Activated naive CD4-positive, alpha-beta T cell (primary cell): ENCODE results near the gene SLPI.
A peak's percentile ranks its signal among the peaks of the same experiment; 100 is the strongest.

Source experiments
- DNase-seq, 4 experiments: peaks; one replicate each; lab custom pipeline; 2025; lab: John Stamatoyannopoulos, UW

SLPI gene

GRCh38 chr20:45275338-45275737 is 21.0 kb upstream of the SLPI start:
- DNase-seq = no peak

- no peak for DNase-seq
These were observed 15.4 kb upstream of the SLPI start for GRCh38 chr20:45269754-45270270.

GRCh38 chr20:45269056-45269455 is 14.7 kb upstream of the SLPI start:
- no peak for DNase-seq

- no peak for DNase-seq
These were observed 14.2 kb upstream of the SLPI start for GRCh38 chr20:45268531-45268930.

GRCh38 chr20:45266977-45267376 is 12.6 kb upstream of the SLPI start:
- DNase-seq = no peak

- DNase-seq = no peak
These were observed 9.3 kb upstream of the SLPI start for GRCh38 chr20:45263556-45264266.

- no peak for DNase-seq
These were observed 4.3 kb upstream of the SLPI start for GRCh38 chr20:45258664-45259063.

- DNase-seq = no peak
These were observed 3.9 kb upstream of the SLPI start for GRCh38 chr20:45258259-45258658.

- DNase-seq = no peak
These were observed 3.3 kb upstream of the SLPI start for GRCh38 chr20:45257711-45258110.

- DNase-seq = no peak
These were observed 2.8 kb upstream of the SLPI start for GRCh38 chr20:45257161-45257560.

GRCh38 chr20:45253261-45253660 is 1.1 kb downstream of the SLPI start:
- no peak for DNase-seq

GRCh38 chr20:45251884-45252560 is 2.3 kb downstream of the SLPI start:
- DNase-seq = no peak

- no peak for DNase-seq
These were observed 5.8 kb downstream of the SLPI start for GRCh38 chr20:45248609-45249008.

GRCh38 chr20:45247865-45248264 is 6.5 kb downstream of the SLPI start:
- no peak for DNase-seq

GRCh38 chr20:45246109-45246508 is 8.3 kb downstream of the SLPI start:
- no peak for DNase-seq

GRCh38 chr20:45238139-45238538 is 16.2 kb downstream of the SLPI start:
- DNase-seq = no peak

GRCh38 chr20:45235995-45236394 is 18.4 kb downstream of the SLPI start:
- no peak for DNase-seq

- no peak for DNase-seq
These were observed 23.7 kb downstream of the SLPI start for GRCh38 chr20:45230631-45231030.

GRCh38 chr20:45229264-45230056 is 24.9 kb downstream of the SLPI start:
- peak in 3 of 4 experiments; percentile 2 to 4 (median 4) for DNase-seq

GRCh38 chr20:45226287-45226686 is 28.1 kb downstream of the SLPI start:
- DNase-seq = no peak

- DNase-seq = no peak
These were observed 31.2 kb downstream of the SLPI start for GRCh38 chr20:45223136-45223535.

GRCh38 chr20:45221076-45221475 is 33.3 kb downstream of the SLPI start, which contains the start of gene SEMG2:
TSS of gene SEMG2 (plus strand) at chr20:45221373. CDS start at chr20:45221390, 17 bp downstream.
- no peak for DNase-seq

GRCh38 chr20:45218636-45219035 is 35.7 kb downstream of the SLPI start:
- DNase-seq = no peak
